SK-N-SH treated with all-trans-retinoic acid at 6 μM for 48 hours (cell line): Measurements from ENCODE around the gene FAM222B.

Experiments used
- SNAI2 ChIP-seq: fragments of 250-450 bp; sonication (Bioruptor Pico); IDR thresholded peaks from 2 replicates; pipeline ENCODE4 v1.5.0; 2020; ENCODE audit warnings: mild to moderate bottlenecking, moderate library complexity
- ZC3H10 ChIP-seq: fragments of 250-450 bp; sonication (Bioruptor Pico); IDR thresholded peaks from 2 replicates; pipeline ENCODE4 v1.5.1; 2021; ENCODE audit warnings: mild to moderate bottlenecking, moderate library complexity
- ZFP3 ChIP-seq: fragments of 250-450 bp; sonication (Bioruptor Pico); IDR thresholded peaks from 2 replicates; pipeline ENCODE4 v1.5.0; 2020; ENCODE audit warnings: mild to moderate bottlenecking, moderate library complexity
- ZNF70 ChIP-seq: fragments of 450-650 bp; formaldehyde crosslinking; IDR thresholded peaks from 2 replicates; pipeline ENCODE4 v1.5.0; 2020; ENCODE audit warnings: mild to moderate bottlenecking, moderate library complexity
- TF ChIP-seq, protein P1 (sequence below): fragments of 250-450 bp; sonication (Bioruptor Pico); IDR thresholded peaks from 2 replicates; pipeline ENCODE4 v1.8.0; 2020; ENCODE audit warnings: mild to moderate bottlenecking, moderate library complexity, borderline replicate concordance
- TF ChIP-seq, protein P2 (sequence below): fragments of 250-450 bp; sonication (Bioruptor Pico); IDR thresholded peaks from 2 replicates; pipeline ENCODE4 v1.8.0; 2021; ENCODE audit warnings: low read depth, mild to moderate bottlenecking, moderate library complexity, borderline replicate concordance

DNA sequence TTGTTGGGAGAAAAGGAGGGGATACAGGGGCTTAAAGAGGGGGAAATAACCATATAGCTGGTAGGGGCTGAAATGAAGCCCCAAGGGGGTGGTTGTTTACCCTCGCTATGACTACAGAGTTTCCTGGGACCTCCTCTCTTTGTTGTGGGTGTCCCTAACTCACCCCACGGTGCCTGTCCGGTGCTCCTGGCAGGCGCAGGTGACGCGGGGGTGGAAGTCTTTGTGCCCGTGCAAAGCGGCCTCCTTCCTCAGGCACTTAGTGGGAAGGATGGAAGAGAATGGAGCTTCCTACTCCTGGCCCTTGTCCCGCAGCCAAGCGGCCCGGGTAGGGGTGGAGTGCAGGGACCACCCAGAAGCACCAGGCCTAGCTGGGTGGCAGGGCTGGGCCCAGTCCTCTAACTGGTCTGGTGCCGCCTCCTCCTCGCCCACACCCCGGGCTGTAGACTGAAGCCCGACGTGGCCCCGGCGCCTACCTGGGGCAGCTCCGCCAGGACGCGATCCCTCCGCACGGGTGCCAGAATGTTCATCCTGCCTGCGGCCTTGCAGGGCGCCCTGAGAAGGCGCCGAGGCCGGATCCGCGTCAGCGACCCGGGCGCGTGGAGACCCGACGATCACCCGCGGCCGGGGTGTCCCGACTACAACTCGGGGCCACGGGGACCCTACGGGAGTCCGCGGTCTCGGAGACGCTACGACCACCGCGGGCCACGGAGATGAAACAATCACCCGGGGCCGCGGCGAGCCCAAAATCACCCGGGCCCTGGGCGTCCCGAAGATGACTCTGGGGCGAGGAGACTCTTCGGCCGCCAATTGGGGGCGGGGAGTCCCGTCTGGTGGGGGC, 125.6 kb downstream of the FAM222B start:
- TF ChIP-seq ZNF70 (CRISPR knock-in tag) = no peak
- TF ChIP-seq ZC3H10 (CRISPR knock-in tag) = no peak
- TF ChIP-seq SNAI2 (CRISPR knock-in tag) = no peak
- TF ChIP-seq, protein P1, sequence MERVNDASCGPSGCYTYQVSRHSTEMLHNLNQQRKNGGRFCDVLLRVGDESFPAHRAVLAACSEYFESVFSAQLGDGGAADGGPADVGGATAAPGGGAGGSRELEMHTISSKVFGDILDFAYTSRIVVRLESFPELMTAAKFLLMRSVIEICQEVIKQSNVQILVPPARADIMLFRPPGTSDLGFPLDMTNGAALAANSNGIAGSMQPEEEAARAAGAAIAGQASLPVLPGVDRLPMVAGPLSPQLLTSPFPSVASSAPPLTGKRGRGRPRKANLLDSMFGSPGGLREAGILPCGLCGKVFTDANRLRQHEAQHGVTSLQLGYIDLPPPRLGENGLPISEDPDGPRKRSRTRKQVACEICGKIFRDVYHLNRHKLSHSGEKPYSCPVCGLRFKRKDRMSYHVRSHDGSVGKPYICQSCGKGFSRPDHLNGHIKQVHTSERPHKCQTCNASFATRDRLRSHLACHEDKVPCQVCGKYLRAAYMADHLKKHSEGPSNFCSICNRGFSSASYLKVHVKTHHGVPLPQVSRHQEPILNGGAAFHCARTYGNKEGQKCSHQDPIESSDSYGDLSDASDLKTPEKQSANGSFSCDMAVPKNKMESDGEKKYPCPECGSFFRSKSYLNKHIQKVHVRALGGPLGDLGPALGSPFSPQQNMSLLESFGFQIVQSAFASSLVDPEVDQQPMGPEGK = no peak
- TF ChIP-seq, protein P2, sequence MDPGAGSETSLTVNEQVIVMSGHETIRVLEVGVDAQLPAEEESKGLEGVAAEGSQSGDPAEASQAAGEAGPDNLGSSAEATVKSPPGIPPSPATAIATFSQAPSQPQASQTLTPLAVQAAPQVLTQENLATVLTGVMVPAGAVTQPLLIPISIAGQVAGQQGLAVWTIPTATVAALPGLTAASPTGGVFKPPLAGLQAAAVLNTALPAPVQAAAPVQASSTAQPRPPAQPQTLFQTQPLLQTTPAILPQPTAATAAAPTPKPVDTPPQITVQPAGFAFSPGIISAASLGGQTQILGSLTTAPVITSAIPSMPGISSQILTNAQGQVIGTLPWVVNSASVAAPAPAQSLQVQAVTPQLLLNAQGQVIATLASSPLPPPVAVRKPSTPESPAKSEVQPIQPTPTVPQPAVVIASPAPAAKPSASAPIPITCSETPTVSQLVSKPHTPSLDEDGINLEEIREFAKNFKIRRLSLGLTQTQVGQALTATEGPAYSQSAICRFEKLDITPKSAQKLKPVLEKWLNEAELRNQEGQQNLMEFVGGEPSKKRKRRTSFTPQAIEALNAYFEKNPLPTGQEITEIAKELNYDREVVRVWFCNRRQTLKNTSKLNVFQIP = no peak
- no peak for TF ChIP-seq ZFP3 (CRISPR knock-in tag)
